GM23338 (cell line): ENCODE measurements around the gene SCAF4. TPM values are rescaled to one million over a fixed set of nuclear protein-coding genes. Genes with fewer than 3 reads are reported as not detected.

Experiments
- ATAC-seq: fragments of 200-7000 bp; cut with Tn5 transposase; 3 replicates; pipeline ENCODE4 v1.9.1; 2020
- DNase-seq: peaks from one replicate; pipeline ENCODE4 v3.0.0-alpha.2; 2015; ENCODE audit warnings: low spot score
- H2AFZ ChIP-seq: fragments of 200-600 bp; sonication (generic); 2 replicates; pipeline ENCODE4 v1.8.0; 2016; ENCODE audit warnings: antibody characterized with exemption, mild to moderate bottlenecking, moderate library complexity
- H3F3A ChIP-seq: fragments of 200-600 bp; sonication (generic); replicated peaks from 2 replicates; pipeline ENCODE4 v1.8.0; 2017; ENCODE audit warnings: antibody characterized with exemption, mixed run types, low read depth
- H3K27ac ChIP-seq: fragments of 200-600 bp; sonication (generic); 2 replicates; pipeline ENCODE4 v1.6.1; 2016; ENCODE audit warnings: low read depth
- H3K27me3 ChIP-seq: fragments of 200-600 bp; sonication (generic); 2 replicates; pipeline ENCODE4 v1.8.0; 2016; ENCODE audit warnings: mild to moderate bottlenecking, mixed run types, moderate library complexity; ENCODE audit not compliant: insufficient read depth
- H3K36me3 ChIP-seq: fragments of 200-600 bp; sonication (generic); 2 replicates; pipeline ENCODE4 v1.8.0; 2016; ENCODE audit warnings: mild to moderate bottlenecking; ENCODE audit not compliant: insufficient read depth
- H3K4me1 ChIP-seq: fragments of 200-600 bp; sonication (generic); 2 replicates; pipeline ENCODE4 v1.8.0; 2016; ENCODE audit warnings: mild to moderate bottlenecking, moderate library complexity; ENCODE audit not compliant: insufficient read depth
- H3K4me2 ChIP-seq: fragments of 200-600 bp; sonication (generic); 2 replicates; pipeline ENCODE4 v1.7.1; 2017; ENCODE audit warnings: mixed run types
- H3K4me3 ChIP-seq: fragments of 200-600 bp; sonication (generic); 2 replicates; pipeline ENCODE4 v1.6.1; 2016; ENCODE audit warnings: mixed run types
- H3K79me2 ChIP-seq: fragments of 200-600 bp; sonication (generic); replicated peaks from 2 replicates; pipeline ENCODE4 v1.8.0; 2017; ENCODE audit warnings: mild to moderate bottlenecking; ENCODE audit not compliant: insufficient read depth
- H3K9me2 ChIP-seq: fragments of 200-600 bp; sonication (generic); 2 replicates; pipeline ENCODE4 v1.8.0; 2017; ENCODE audit not compliant: insufficient read depth
- H4K20me1 ChIP-seq: fragments of 200-600 bp; sonication (generic); replicated peaks from 2 replicates; pipeline ENCODE4 v1.8.0; 2017; ENCODE audit warnings: mild to moderate bottlenecking; ENCODE audit not compliant: insufficient read depth
- H3K27ac Mint-ChIP-seq: 2 replicates; pipeline ENCODE4 v1.8.0; 2020; ENCODE audit warnings: inconsistent platforms, mild to moderate bottlenecking, moderate library complexity, mixed read lengths
- H3K27me3 Mint-ChIP-seq: 3 replicates; pipeline ENCODE4 v1.8.0; 2022; ENCODE audit warnings: low read depth, mild to moderate bottlenecking, moderate library complexity, mixed read lengths, inconsistent platforms; ENCODE audit not compliant: insufficient read depth, poor library complexity
- H3K36me3 Mint-ChIP-seq: 3 replicates; pipeline ENCODE4 v1.8.0; 2021; ENCODE audit warnings: low read depth, mild to moderate bottlenecking, inconsistent platforms, moderate library complexity, mixed read lengths
- H3K4me1 Mint-ChIP-seq: 3 replicates; pipeline ENCODE4 v1.8.0; 2020; ENCODE audit warnings: mild to moderate bottlenecking, inconsistent platforms, mixed read lengths
- H3K4me3 Mint-ChIP-seq: 3 replicates; pipeline ENCODE4 v1.8.0; 2021; ENCODE audit warnings: moderate library complexity, mild to moderate bottlenecking, inconsistent platforms, mixed read lengths
- H3K9me3 Mint-ChIP-seq: 3 replicates; pipeline ENCODE4 v1.8.0; 2020; ENCODE audit warnings: moderate library complexity, mild to moderate bottlenecking, inconsistent platforms, mixed read lengths
- CREB1 ChIP-seq: fragments of 250-450 bp; sonication (Bioruptor Pico); IDR thresholded peaks from 2 replicates; pipeline ENCODE4 v1.5.0; 2020; ENCODE audit warnings: low read depth, mild to moderate bottlenecking, moderate library complexity
- EZH2 ChIP-seq: fragments of 200-600 bp; sonication (generic); IDR thresholded peaks from one replicate; pipeline ENCODE4 v1.8.0; 2017; ENCODE audit warnings: antibody characterized with exemption, mild to moderate bottlenecking, low read depth; ENCODE audit not compliant: unreplicated experiment
- EZH2phosphoT487 ChIP-seq: fragments of 200-600 bp; sonication (generic); IDR thresholded peaks from one replicate; pipeline ENCODE4 v1.8.1; 2018; ENCODE audit warnings: antibody characterized with exemption; ENCODE audit not compliant: unreplicated experiment
- JUNB ChIP-seq: IDR thresholded peaks from one replicate; pipeline ENCODE4 v1.6.1; 2016; ENCODE audit warnings: antibody characterized with exemption; ENCODE audit not compliant: unreplicated experiment
- NANOG ChIP-seq: IDR thresholded peaks from 2 replicates; pipeline ENCODE4 v1.6.1; 2016; ENCODE audit warnings: antibody characterized with exemption, borderline replicate concordance
- POLR2AphosphoS5 ChIP-seq: IDR thresholded peaks from 2 replicates; pipeline ENCODE4 v1.6.1; 2016; ENCODE audit warnings: antibody characterized with exemption, low read depth
- STAT1 ChIP-seq: IDR thresholded peaks from one replicate; pipeline ENCODE4 v1.6.1; 2016; ENCODE audit warnings: antibody characterized with exemption; ENCODE audit not compliant: unreplicated experiment
- ZNF114 ChIP-seq: fragments of 250-450 bp; sonication (Bioruptor Pico); IDR thresholded peaks from 2 replicates; pipeline ENCODE4 v1.5.0; 2020; ENCODE audit warnings: mild to moderate bottlenecking, moderate library complexity
- ZNF331 ChIP-seq: fragments of 250-450 bp; sonication (Bioruptor Pico); IDR thresholded peaks from 2 replicates; pipeline ENCODE4 v1.5.0; 2020; ENCODE audit warnings: low read depth, mild to moderate bottlenecking, moderate library complexity
- polyA plus RNA-seq: library from polyadenylated mRNA; unstranded; fragments of >200 nt; fragmentation: Nextera tagmentation; extraction: Ambion mirVana; gene quantifications from 2 replicates; pipeline ENCODE4 v1.2.1, GENCODE V29; 2016
- total RNA-seq: library from RNA; depleted of rRNA; stranded (reverse); fragments of >200 nt; shearing (Covaris generic); gene quantifications from 2 replicates; pipeline ENCODE4 v1.2.3, GENCODE V29; 2014
- TF ChIP-seq, protein P1 (sequence below), 2 experiments: fragments of 200-600 bp in 1 of 2; sonication (generic) in 1 of 2; conservative IDR thresholded peaks; 2 replicates each; pipeline versions ENCODE4 v1.5.1 to v1.6.1; 2016 to 2017; ENCODE audit warnings: antibody characterized with exemption in 2 of 2, low read depth in 2 of 2, mild to moderate bottlenecking in 2 of 2, moderate library complexity in 1 of 2
- TF ChIP-seq, protein P2 (sequence below): IDR thresholded peaks from one replicate; pipeline ENCODE4 v1.6.1; 2018; ENCODE audit warnings: antibody characterized with exemption; ENCODE audit not compliant: unreplicated experiment
- TF ChIP-seq, protein P3 (sequence below): IDR thresholded peaks from 2 replicates; pipeline ENCODE4 v1.6.1; 2016; ENCODE audit warnings: antibody characterized with exemption

SCAF4 gene
- total and polyA plus RNA-seq, 2 experiments from 2014 or later = 29.7 to 45.8 TPM

DNA sequence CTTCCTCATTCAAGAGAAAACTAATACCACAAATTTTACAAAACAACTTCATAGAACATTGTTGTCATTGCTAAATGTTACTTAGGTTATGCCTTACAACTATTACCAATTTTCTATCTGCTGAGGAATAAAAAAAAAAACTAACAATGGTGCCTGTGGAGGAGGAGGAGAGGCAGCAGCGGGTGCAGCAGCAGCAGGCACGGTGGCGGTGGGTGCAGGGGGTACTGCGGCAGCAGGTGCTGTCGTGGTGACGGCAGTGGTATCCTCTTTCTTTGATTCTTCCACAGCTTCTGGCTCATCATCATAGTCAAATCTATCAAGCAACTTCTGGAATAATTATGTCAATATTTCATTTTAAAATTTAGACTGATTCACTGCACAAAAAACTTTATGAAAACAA is 35.5 kb downstream of the SCAF4 start:
- H3F3A ChIP-seq = no peaks in the 10 kb centered on the region
- Mint-ChIP-seq H3K27ac (no peak overlapping the region), H3K4me1 (no peaks in the 10 kb centered on the region), H3K36me3 (peaks cover 83% of the 10 kb centered on the region), H3K27me3 (no peaks in the 10 kb centered on the region), H3K9me3 (no peaks in the 10 kb centered on the region), H3K4me3 (no peak overlapping the region)
- no peaks in the 10 kb centered on the region for H3K4me1 ChIP-seq
- DNase-seq (no peak), ATAC-seq (no peak)
- TF ChIP-seq NANOG (no peak), EZH2phosphoT487 (no peak), EZH2 (no peak)
- peaks cover 13% of the 10 kb centered on the region for H3K79me2 ChIP-seq
- peaks cover 10% of the 10 kb centered on the region; the same call in 1 of the 2 replicates for H4K20me1 ChIP-seq
- no peaks in the 10 kb centered on the region for H3K9me2 ChIP-seq
- no peak overlapping the region for H3K4me3 ChIP-seq
- H3K4me2 ChIP-seq = no peak overlapping the region
- no peak overlapping the region for H3K27ac ChIP-seq
- no peaks in the 10 kb centered on the region for H3K27me3 ChIP-seq
- no peak overlapping the region for H2AFZ ChIP-seq
- peaks cover 83% of the 10 kb centered on the region for H3K36me3 ChIP-seq

DNA sequence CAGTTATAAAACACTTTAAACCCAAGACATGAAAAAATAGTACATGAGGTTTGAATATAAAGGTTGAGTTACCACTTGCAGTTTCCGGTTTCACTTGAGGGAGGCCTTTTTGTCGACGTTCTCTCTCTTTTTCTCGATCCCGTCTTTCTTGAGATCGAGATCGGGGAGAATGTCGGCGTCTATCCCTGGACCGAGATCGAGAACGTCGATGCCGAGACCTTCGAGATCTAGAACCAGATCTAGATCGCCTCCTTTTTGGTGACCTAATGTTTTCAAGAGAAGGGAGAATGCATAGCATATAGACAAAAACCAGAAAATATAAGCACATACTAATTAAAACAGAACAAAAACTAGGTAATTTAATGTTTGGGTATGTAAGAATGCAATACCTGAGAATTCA is 38.7 kb downstream of the SCAF4 start:
- Mint-ChIP-seq H3K36me3 (peaks cover 86% of the 10 kb centered on the region), H3K4me1 (no peaks in the 10 kb centered on the region), H3K27ac (no peak overlapping the region), H3K9me3 (no peaks in the 10 kb centered on the region), H3K27me3 (peaks cover 4% of the 10 kb centered on the region), H3K4me3 (no peak overlapping the region)
- H3K9me2 ChIP-seq = no peaks in the 10 kb centered on the region
- no peaks in the 10 kb centered on the region for H3K4me1 ChIP-seq
- peaks cover 80% of the 10 kb centered on the region for H3K36me3 ChIP-seq
- DNase-seq = no peak
- H3K4me2 ChIP-seq = no peak overlapping the region
- peaks cover 11% of the 10 kb centered on the region for H4K20me1 ChIP-seq
- TF ChIP-seq ZNF114 (CRISPR knock-in tag) = no peak
- TF ChIP-seq CREB1 (CRISPR knock-in tag) = no peak
- TF ChIP-seq JUNB = no peak
- H2AFZ ChIP-seq = no peak overlapping the region
- peaks cover 12% of the 10 kb centered on the region for H3K79me2 ChIP-seq
- H3F3A ChIP-seq = no peaks in the 10 kb centered on the region
- no peak for ATAC-seq
- no peak overlapping the region for H3K27ac ChIP-seq
- H3K27me3 ChIP-seq = no peaks in the 10 kb centered on the region
- H3K4me3 ChIP-seq = no peak overlapping the region

DNA sequence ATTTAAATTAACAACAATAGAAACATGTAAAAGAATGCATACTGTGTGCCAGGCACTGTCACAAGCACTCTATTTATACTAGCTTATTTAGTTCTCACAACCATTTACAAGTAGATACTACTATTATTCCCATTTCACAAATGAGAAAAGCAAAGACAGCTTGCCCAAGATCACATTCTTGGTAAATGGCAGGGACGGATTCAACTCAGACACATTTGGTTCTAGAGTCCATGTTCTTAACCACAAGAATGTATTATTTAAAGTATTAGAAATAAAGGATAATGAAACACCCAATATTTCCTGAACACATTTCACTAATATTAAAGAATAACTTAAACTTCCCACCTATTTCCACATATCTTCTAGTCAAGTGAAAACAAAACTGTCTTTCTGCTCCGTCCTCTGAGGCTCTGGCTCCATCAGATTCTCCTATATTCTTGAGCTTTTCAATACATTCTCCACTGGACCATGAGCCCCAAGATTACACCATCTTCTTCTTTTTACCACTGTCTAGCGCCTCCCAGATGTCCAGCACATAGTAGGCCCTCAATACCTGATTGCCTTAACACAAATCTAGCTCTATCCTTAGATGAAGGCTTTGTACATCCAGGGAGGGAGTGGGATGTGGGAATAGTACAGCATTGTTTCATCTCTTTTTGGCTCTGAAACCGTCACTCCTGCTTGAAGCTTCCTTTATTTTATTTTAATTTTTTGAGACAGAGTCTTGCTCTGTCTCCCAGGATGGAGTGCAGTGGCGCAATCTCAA is 43.1 kb downstream of the SCAF4 start:
- no peak overlapping the region for H3K27ac Mint-ChIP-seq
- H3K9me3 Mint-ChIP-seq = no peaks in the 10 kb centered on the region
- peaks cover 9% of the 10 kb centered on the region for H3K27me3 Mint-ChIP-seq
- Histone ChIP-seq H3F3A (no peaks in the 10 kb centered on the region), H3K9me2 (no peaks in the 10 kb centered on the region), H3K27ac (0 out of 2 replicates have a peak overlapping the region, but pooled peaks have one; percentile 6), H4K20me1 (peaks cover 6% of the 10 kb centered on the region), H3K4me3 (no peak overlapping the region), H2AFZ (no peak overlapping the region), H3K4me2 (no peak overlapping the region), H3K36me3 (peaks cover 69% of the 10 kb centered on the region), H3K4me1 (no peaks in the 10 kb centered on the region), H3K79me2 (peaks cover 14% of the 10 kb centered on the region), H3K27me3 (no peaks in the 10 kb centered on the region)
- H3K36me3 Mint-ChIP-seq = peaks cover 92% of the 10 kb centered on the region
- no peak overlapping the region for H3K4me3 Mint-ChIP-seq
- DNase-seq = no peak
- no peaks in the 10 kb centered on the region for H3K4me1 Mint-ChIP-seq
- ATAC-seq = no peak
- TF ChIP-seq JUNB = no peak
- no peak for TF ChIP-seq ZNF331
- TF ChIP-seq, protein P1, sequence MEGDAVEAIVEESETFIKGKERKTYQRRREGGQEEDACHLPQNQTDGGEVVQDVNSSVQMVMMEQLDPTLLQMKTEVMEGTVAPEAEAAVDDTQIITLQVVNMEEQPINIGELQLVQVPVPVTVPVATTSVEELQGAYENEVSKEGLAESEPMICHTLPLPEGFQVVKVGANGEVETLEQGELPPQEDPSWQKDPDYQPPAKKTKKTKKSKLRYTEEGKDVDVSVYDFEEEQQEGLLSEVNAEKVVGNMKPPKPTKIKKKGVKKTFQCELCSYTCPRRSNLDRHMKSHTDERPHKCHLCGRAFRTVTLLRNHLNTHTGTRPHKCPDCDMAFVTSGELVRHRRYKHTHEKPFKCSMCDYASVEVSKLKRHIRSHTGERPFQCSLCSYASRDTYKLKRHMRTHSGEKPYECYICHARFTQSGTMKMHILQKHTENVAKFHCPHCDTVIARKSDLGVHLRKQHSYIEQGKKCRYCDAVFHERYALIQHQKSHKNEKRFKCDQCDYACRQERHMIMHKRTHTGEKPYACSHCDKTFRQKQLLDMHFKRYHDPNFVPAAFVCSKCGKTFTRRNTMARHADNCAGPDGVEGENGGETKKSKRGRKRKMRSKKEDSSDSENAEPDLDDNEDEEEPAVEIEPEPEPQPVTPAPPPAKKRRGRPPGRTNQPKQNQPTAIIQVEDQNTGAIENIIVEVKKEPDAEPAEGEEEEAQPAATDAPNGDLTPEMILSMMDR (conservative IDR thresholded peaks at IDR 0.05; ENCODE audit: low read depth in 2 of 2) = no peak
- TF ChIP-seq CREB1 (CRISPR knock-in tag) = no peak
- no peak for TF ChIP-seq NANOG
- no peak for TF ChIP-seq POLR2AphosphoS5
- no peak for TF ChIP-seq EZH2phosphoT487
- TF ChIP-seq STAT1 = no peak
- TF ChIP-seq EZH2 = no peak
- TF ChIP-seq, protein P2, sequence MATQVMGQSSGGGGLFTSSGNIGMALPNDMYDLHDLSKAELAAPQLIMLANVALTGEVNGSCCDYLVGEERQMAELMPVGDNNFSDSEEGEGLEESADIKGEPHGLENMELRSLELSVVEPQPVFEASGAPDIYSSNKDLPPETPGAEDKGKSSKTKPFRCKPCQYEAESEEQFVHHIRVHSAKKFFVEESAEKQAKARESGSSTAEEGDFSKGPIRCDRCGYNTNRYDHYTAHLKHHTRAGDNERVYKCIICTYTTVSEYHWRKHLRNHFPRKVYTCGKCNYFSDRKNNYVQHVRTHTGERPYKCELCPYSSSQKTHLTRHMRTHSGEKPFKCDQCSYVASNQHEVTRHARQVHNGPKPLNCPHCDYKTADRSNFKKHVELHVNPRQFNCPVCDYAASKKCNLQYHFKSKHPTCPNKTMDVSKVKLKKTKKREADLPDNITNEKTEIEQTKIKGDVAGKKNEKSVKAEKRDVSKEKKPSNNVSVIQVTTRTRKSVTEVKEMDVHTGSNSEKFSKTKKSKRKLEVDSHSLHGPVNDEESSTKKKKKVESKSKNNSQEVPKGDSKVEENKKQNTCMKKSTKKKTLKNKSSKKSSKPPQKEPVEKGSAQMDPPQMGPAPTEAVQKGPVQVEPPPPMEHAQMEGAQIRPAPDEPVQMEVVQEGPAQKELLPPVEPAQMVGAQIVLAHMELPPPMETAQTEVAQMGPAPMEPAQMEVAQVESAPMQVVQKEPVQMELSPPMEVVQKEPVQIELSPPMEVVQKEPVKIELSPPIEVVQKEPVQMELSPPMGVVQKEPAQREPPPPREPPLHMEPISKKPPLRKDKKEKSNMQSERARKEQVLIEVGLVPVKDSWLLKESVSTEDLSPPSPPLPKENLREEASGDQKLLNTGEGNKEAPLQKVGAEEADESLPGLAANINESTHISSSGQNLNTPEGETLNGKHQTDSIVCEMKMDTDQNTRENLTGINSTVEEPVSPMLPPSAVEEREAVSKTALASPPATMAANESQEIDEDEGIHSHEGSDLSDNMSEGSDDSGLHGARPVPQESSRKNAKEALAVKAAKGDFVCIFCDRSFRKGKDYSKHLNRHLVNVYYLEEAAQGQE = no peak
- TF ChIP-seq, protein P3, sequence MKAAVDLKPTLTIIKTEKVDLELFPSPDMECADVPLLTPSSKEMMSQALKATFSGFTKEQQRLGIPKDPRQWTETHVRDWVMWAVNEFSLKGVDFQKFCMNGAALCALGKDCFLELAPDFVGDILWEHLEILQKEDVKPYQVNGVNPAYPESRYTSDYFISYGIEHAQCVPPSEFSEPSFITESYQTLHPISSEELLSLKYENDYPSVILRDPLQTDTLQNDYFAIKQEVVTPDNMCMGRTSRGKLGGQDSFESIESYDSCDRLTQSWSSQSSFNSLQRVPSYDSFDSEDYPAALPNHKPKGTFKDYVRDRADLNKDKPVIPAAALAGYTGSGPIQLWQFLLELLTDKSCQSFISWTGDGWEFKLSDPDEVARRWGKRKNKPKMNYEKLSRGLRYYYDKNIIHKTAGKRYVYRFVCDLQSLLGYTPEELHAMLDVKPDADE = no peak
- no peak for TF ChIP-seq ZNF114 (CRISPR knock-in tag)
